22Rv1 (cell line): Measurements from ENCODE around the gene NMNAT2.

Experiments
- H3K27ac ChIP-seq: fragments of 450-650 bp; 2 replicates; pipeline ENCODE4 v1.5.1; 2017
- ZFX ChIP-seq: fragments of 450-650 bp; IDR thresholded peaks from 2 replicates; pipeline ENCODE4 v1.6.1; 2017; ENCODE audit warnings: antibody characterized with exemption, borderline replicate concordance
- TF ChIP-seq, protein P1 (sequence below): fragments of 450-650 bp; IDR thresholded peaks from 2 replicates; pipeline ENCODE4 v1.5.1; 2017; ENCODE audit warnings: mild to moderate bottlenecking

NMNAT2 gene

DNA sequence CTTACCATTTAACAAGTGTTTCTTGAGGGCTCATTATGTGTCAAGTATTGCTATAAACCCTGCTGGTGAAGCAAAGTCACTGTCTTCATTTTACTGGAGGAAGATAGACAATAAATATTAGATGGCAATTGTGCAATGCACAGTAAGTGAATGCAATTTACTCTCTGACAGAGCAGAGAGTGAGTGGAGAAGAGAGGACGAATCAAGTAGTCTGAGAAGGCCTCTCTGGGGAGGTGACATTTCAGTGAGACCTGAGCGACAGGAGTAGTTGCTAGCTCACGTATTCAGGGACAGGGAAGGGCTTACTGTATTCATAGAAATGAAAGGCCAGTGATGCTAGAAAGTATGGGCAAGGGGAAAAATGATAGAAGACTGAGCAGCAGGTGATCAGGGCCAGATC, 1.2 kb upstream of the NMNAT2 start:
- H3K27ac ChIP-seq, result no peak overlapping the region
- TF ChIP-seq, protein P1, sequence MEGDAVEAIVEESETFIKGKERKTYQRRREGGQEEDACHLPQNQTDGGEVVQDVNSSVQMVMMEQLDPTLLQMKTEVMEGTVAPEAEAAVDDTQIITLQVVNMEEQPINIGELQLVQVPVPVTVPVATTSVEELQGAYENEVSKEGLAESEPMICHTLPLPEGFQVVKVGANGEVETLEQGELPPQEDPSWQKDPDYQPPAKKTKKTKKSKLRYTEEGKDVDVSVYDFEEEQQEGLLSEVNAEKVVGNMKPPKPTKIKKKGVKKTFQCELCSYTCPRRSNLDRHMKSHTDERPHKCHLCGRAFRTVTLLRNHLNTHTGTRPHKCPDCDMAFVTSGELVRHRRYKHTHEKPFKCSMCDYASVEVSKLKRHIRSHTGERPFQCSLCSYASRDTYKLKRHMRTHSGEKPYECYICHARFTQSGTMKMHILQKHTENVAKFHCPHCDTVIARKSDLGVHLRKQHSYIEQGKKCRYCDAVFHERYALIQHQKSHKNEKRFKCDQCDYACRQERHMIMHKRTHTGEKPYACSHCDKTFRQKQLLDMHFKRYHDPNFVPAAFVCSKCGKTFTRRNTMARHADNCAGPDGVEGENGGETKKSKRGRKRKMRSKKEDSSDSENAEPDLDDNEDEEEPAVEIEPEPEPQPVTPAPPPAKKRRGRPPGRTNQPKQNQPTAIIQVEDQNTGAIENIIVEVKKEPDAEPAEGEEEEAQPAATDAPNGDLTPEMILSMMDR, result no peak
- no peak for TF ChIP-seq ZFX

DNA sequence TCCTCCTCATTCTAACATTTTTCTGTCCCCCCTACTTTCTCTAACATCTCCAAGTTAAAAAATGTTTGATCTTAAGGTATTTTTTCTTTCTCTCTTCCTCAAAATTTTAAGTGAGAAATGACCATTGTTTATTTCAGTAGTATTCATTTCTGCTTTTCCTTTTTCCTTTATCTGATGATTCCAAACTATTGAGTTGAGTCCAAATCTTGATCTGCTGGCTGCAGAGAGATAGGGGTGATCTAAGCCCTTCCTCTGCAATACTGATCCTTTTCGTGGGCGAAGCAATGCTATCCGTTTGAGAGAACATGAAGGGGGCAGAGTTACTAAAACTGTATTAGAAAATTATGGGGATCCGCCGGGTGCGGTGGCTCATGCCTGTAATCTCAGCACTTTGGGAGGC, 516 bp upstream of the NMNAT2 start:
- TF ChIP-seq, protein P1, result no peak
- no peak for TF ChIP-seq ZFX

DNA sequence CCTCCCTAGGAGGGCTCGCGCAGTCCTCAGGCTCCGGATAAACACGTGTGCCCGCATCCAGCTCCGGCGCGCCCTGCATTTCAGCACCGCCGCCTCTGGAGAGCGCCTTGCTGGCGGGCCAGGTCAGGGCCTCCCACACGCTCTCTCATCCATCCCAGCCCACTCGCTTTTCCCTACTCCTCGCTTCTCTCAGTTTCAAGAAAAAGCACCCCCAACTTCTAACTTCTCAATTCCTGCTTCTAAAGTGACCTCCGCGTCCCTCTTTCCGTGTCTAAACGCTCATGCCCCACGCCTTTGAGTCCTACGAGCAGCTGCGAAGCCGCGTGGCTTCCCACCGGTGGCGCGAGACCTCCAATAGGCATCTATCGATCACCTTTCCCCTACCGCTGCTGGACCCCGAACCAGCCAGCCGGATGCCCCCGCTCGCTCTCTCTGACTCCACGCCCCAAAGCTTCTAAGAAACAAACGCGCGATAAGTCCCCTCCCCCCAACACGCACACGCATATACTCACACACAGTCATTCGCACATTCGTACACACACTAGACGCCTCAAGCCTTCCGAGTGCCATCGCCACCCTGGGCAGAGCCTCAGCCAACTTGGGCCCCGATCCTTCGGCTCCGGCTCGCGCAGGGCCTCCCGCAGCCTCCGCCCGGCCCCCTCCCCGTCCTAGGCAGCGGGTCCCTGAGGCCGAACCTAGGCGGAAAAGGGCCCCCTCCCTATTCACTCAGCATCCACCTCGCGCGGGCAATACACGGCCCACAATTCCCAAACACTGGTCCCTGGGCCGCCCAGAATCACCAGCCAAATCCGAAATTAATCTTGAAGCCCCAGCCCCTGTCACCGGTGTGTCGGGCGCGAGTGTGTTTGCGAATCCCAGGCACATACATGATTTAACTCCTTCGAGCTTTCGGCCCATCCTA, 1.1 kb downstream of the NMNAT2 start:
- H3K27ac ChIP-seq, result peak overlapping the region; percentile 54
- TF ChIP-seq, protein P1, result peak; percentile 75
- TF ChIP-seq ZFX, result no peak

More for the DNA sequence above, 516 bp upstream of the NMNAT2 start:
- peak overlapping the region; percentile 54 for H3K27ac ChIP-seq

DNA sequence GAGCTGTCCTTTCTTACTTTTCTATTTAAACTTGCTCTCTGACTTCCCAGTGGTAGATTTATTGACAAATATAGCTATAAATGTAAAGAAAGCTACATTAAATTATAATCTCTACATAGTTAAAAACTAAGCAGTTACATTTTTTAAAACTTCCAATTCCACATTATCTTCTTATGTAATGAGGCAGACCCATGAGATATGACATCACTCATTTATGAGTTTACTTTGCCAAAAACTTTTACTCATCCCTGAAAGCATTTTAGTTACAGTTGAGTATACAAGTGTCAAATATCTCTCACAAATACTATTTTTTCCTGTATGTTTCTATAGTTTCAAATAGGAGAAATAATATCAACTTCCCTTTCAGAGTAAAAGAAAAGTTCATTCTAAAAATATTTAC, 3.8 kb downstream of the NMNAT2 start:
- H3K27ac ChIP-seq, result no peak overlapping the region
- TF ChIP-seq, protein P1, result no peak
- no peak for TF ChIP-seq ZFX

DNA sequence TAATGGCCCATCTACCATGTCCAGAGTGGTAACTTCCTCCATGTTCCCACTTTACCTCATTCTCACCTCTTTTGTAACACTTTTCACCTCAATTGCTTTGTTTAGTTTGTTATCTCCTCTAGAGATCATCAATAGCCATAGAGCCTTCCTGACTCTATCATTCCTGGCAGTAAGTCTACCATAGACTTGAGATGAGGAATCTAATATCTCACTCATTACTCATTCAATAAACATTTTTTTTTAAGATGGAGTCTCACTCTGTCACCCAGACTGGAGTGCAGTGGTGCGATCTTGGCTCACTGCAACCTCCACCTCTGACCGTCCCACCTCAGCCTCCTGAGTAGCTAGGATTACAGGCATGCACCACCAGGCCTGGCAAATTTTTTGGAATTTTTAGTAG, 7.1 kb downstream of the NMNAT2 start:
- no peak overlapping the region for H3K27ac ChIP-seq
- TF ChIP-seq, protein P1, result no peak
- no peak for TF ChIP-seq ZFX

DNA sequence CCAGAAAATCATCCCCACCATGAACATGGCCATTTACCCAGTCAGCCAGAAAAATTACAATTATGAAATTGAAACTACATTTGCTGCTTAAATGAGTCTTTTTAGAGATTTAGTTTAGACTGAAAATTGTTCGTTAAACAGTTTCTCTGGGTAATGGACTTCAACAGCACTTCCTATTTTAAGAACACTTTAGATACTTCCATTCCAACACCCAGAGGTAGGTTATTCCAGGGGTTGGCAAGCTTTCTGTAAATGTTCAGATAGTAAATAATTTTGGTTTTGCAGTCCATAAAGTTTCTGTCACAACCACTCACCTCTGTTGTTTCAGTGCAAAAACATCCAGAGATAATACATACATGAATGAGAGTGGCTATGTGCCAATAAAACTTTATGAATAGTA, 10.2 kb downstream of the NMNAT2 start:
- H3K27ac ChIP-seq, result no peak overlapping the region
- TF ChIP-seq, protein P1, result no peak
- no peak for TF ChIP-seq ZFX

DNA sequence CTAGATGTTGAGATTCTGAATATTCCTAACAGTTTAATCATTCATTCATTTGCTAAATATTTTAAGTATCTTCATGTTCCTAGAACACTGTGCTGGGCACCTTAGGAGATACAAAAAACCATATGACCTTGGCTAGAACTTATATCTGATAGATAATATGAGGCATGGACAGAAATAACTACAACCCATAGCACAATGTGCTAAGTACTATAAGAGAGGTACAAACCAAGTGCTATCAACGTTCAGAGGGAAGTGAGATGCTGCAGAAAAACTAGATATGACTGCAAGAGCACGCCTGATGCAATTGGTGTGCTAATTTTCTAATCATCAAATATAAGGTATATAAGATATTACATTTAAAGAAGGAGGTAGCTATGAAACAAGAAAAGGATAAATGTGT, 10.7 kb downstream of the NMNAT2 start:
- TF ChIP-seq ZFX, result no peak
- TF ChIP-seq, protein P1, result no peak
- no peak overlapping the region for H3K27ac ChIP-seq
